H1 (cell line): ENCODE data around the gene ME3. TPM values are rescaled to one million over a fixed set of nuclear protein-coding genes. Genes with fewer than 3 reads are reported as not detected.

Source experiments
- CTCF ChIA-PET: fragments of 300-600 bp; sonication (Branson Sonifier 250); formaldehyde crosslinking; loops from one replicate; lab custom pipeline; 2021; ENCODE audit not compliant: partially characterized antibody; lab: Charles Lee
- POLR2A ChIA-PET: fragments of 300-600 bp; sonication (Branson Sonifier 250); formaldehyde crosslinking; loops from one replicate; lab custom pipeline; 2021; ENCODE audit warnings: inconsistent platforms; ENCODE audit not compliant: partially characterized antibody; lab: Charles Lee
- DNase-seq, 2 experiments: peaks; one replicate each; pipeline versions ENCODE4 v3.0.0 to v3.0.0-alpha.2; 2010 to 2022; ENCODE audit warnings: low spot score in 2 of 2, low read depth in 1 of 2, mixed read lengths in 1 of 2
- FAIRE-seq: peaks from 2 replicates; lab custom pipeline; 2011; peaks lifted over from hg19 to GRCh38; lab: Jason Lieb, UNC
- H2AFZ ChIP-seq: 2 replicates; pipeline ENCODE4 v1.8.1; 2012; ENCODE audit warnings: low read length, inconsistent platforms
- H2AK5ac ChIP-seq: 2 replicates; pipeline ENCODE4 v1.6.1; 2013; ENCODE audit warnings: low read depth, low read length
- H2BK120ac ChIP-seq: replicated peaks from 2 replicates; pipeline ENCODE3; 2013; ENCODE audit warnings: low read depth, low read length, inconsistent platforms
- H2BK12ac ChIP-seq: 2 replicates; pipeline ENCODE4 v1.6.1; 2013; ENCODE audit warnings: low read depth, low read length
- H2BK15ac ChIP-seq: 2 replicates; pipeline ENCODE4 v1.6.1; 2013; ENCODE audit warnings: low read length
- H2BK20ac ChIP-seq: 2 replicates; pipeline ENCODE4 v1.6.1; 2013; ENCODE audit warnings: low read length
- H2BK5ac ChIP-seq: 2 replicates; pipeline ENCODE4 v1.6.1; 2013; ENCODE audit warnings: low read depth, low read length
- H3K14ac ChIP-seq: 2 replicates; pipeline ENCODE4 v1.6.1; 2013; ENCODE audit warnings: inconsistent platforms; ENCODE audit not compliant: insufficient read length
- H3K18ac ChIP-seq: 2 replicates; pipeline ENCODE4 v1.6.1; 2013; ENCODE audit warnings: low read length; ENCODE audit errors: extremely low read depth
- H3K23ac ChIP-seq: 2 replicates; pipeline ENCODE4 v1.6.1; 2013; ENCODE audit warnings: inconsistent platforms; ENCODE audit not compliant: insufficient read length
- H3K23me2 ChIP-seq: 2 replicates; pipeline ENCODE4 v1.6.1; 2013; ENCODE audit warnings: low read depth, low read length
- H3K27ac ChIP-seq: 2 replicates; pipeline ENCODE4 v1.6.1; 2011; ENCODE audit warnings: low read depth, low read length, inconsistent platforms
- H3K27me3 ChIP-seq, 4 experiments: replicated peaks in 1 of 4; 1 replicate in 1 of 4; 2 replicates in 3 of 4; pipeline versions ENCODE4 v1.6.1 to v1.8.1; 2011 to 2013; ENCODE audit warnings: low read length in 3 of 4, mild to moderate bottlenecking in 3 of 4, inconsistent platforms in 2 of 4, mixed read lengths in 2 of 4, moderate library complexity in 1 of 4; ENCODE audit not compliant: control insufficient read depth in 3 of 4, insufficient read depth in 3 of 4; ENCODE audit errors: extremely low read depth in 1 of 4
- H3K36me3 ChIP-seq, 4 experiments: 2 replicates each; pipeline versions ENCODE4 v1.6.1 to v1.8.1; 2011 to 2013; ENCODE audit warnings: mild to moderate bottlenecking in 4 of 4, low read length in 3 of 4, moderate library complexity in 2 of 4, control low read depth in 1 of 4, inconsistent platforms in 1 of 4; ENCODE audit not compliant: insufficient read depth in 4 of 4, control insufficient read depth in 2 of 4
- H3K4ac ChIP-seq: replicated peaks from 2 replicates; pipeline ENCODE3; 2013; ENCODE audit warnings: low read length, low read depth, mixed read lengths, inconsistent platforms; ENCODE audit not compliant: insufficient read length
- H3K4me1 ChIP-seq, 4 experiments: replicated peaks in 1 of 4; 1 replicate in 1 of 4; 2 replicates in 3 of 4; pipeline versions ENCODE4 v1.6.1 to v1.8.1; 2011 to 2013; ENCODE audit warnings: low read length in 3 of 4, inconsistent platforms in 2 of 4, mixed read lengths in 1 of 4; ENCODE audit not compliant: insufficient read depth in 4 of 4, control insufficient read depth in 3 of 4
- H3K4me2 ChIP-seq, 2 experiments: 2 replicates each; pipeline versions ENCODE4 v1.6.1 to v1.8.1; 2011 to 2013; ENCODE audit warnings: low read depth in 2 of 2, low read length in 2 of 2, control low read depth in 1 of 2, inconsistent platforms in 1 of 2, mild to moderate bottlenecking in 1 of 2; ENCODE audit not compliant: insufficient read depth in 1 of 2
- H3K4me3 ChIP-seq, 4 experiments: fragments of 200-600, 300-600 bp in 1 of 4; sonication (generic), shearing (Covaris generic), sonication (Bioruptor Twin) in 1 of 4; 2 replicates each; pipeline versions ENCODE4 v1.5.1 to v1.8.1; 2011 to 2016; ENCODE audit warnings: low read length in 4 of 4, low read depth in 3 of 4, control low read depth in 2 of 4, inconsistent platforms in 2 of 4, mild to moderate bottlenecking in 2 of 4, mixed read lengths in 1 of 4, moderate library complexity in 1 of 4; ENCODE audit not compliant: insufficient read depth in 2 of 4; ENCODE audit errors: extremely low read depth in 1 of 4
- H3K56ac ChIP-seq: replicated peaks from 2 replicates; pipeline ENCODE3; 2013; ENCODE audit warnings: low read depth, mild to moderate bottlenecking, mixed read lengths, low read length, inconsistent platforms; ENCODE audit not compliant: insufficient read length
- H3K79me1 ChIP-seq: 2 replicates; pipeline ENCODE4 v1.6.1; 2013; ENCODE audit warnings: low read depth, low read length, control low read depth
- H3K79me2 ChIP-seq, 2 experiments: 2 replicates each; pipeline versions ENCODE4 v1.6.1 to v1.8.1; 2012 to 2013; ENCODE audit warnings: low read length in 2 of 2, mild to moderate bottlenecking in 2 of 2, inconsistent platforms in 1 of 2; ENCODE audit not compliant: insufficient read depth in 2 of 2, control insufficient read depth in 1 of 2
- H3K9ac ChIP-seq, 4 experiments: replicated peaks in 1 of 4; 1 replicate in 1 of 4; 2 replicates in 3 of 4; pipeline versions ENCODE4 v1.6.1 to v1.8.1; 2011 to 2013; ENCODE audit warnings: low read depth in 3 of 4, low read length in 3 of 4, control low read depth in 2 of 4, mild to moderate bottlenecking in 2 of 4, moderate library complexity in 2 of 4, inconsistent platforms in 1 of 4; ENCODE audit errors: extremely low read depth in 1 of 4
- H3K9me3 ChIP-seq, 2 experiments: 2 replicates each; pipeline versions ENCODE4 v1.6.1 to v1.8.1; 2012 to 2013; ENCODE audit warnings: mild to moderate bottlenecking in 2 of 2, moderate library complexity in 2 of 2, control low read depth in 1 of 2, inconsistent platforms in 1 of 2, low read depth in 1 of 2, low read length in 1 of 2, mixed read lengths in 1 of 2; ENCODE audit not compliant: insufficient read depth in 2 of 2
- H4K20me1 ChIP-seq, 2 experiments: replicated peaks in 1 of 2; 2 replicates each; pipeline versions ENCODE3 to v1.8.1; 2011 to 2013; ENCODE audit warnings: inconsistent platforms in 2 of 2, low read length in 2 of 2, mild to moderate bottlenecking in 1 of 2; ENCODE audit not compliant: insufficient read depth in 2 of 2, control insufficient read depth in 1 of 2
- H4K5ac ChIP-seq: 2 replicates; pipeline ENCODE4 v1.6.1; 2013; ENCODE audit warnings: low read length, low read depth, mixed read lengths, inconsistent platforms; ENCODE audit not compliant: insufficient read length
- H4K8ac ChIP-seq: 2 replicates; pipeline ENCODE4 v1.8.0; 2013; ENCODE audit warnings: mild to moderate bottlenecking, moderate library complexity, low read length, inconsistent platforms; ENCODE audit not compliant: insufficient read depth; ENCODE audit errors: extremely low read depth
- H4K91ac ChIP-seq: replicated peaks from 2 replicates; pipeline ENCODE3; 2013; ENCODE audit warnings: low read length, mixed read lengths, inconsistent platforms; ENCODE audit not compliant: insufficient read length
- ATF2 ChIP-seq: IDR thresholded peaks from 2 replicates; pipeline ENCODE4 v1.6.1; 2012; ENCODE audit warnings: low read length, inconsistent platforms
- CBX5 ChIP-seq: fragments of 300-800, 300-1000 bp; sonication (generic); IDR thresholded peaks from 2 replicates; pipeline ENCODE4 v1.7.1; 2016; ENCODE audit warnings: antibody characterized with exemption, low read length, low read depth
- CBX8 ChIP-seq: fragments of 300-800, 300-1000 bp; sonication (generic); IDR thresholded peaks from 2 replicates; pipeline ENCODE4 v1.7.1; 2016; ENCODE audit warnings: low read depth, low read length, borderline replicate concordance
- CHD2 ChIP-seq: IDR thresholded peaks from 2 replicates; pipeline ENCODE4 v1.6.1; 2012; ENCODE audit warnings: low read length, improper control_type of control experiment
- CREB1 ChIP-seq: IDR thresholded peaks from 2 replicates; pipeline ENCODE4 v1.6.1; 2012; ENCODE audit warnings: inconsistent platforms
- CTBP2 ChIP-seq: IDR thresholded peaks from 2 replicates; pipeline ENCODE4 v1.7.0; 2011; ENCODE audit warnings: borderline replicate concordance, mild to moderate bottlenecking, moderate library complexity, mixed read lengths, low read length; ENCODE audit not compliant: insufficient read depth, insufficient read length
- HDAC2 ChIP-seq, 2 experiments: fragments of 300-600 bp in 1 of 2; sonication (generic) in 1 of 2; IDR thresholded peaks; 2 replicates each; pipeline ENCODE4 v1.6.1; 2011 to 2012; ENCODE audit warnings: low read depth in 2 of 2, low read length in 2 of 2, mild to moderate bottlenecking in 2 of 2, moderate library complexity in 2 of 2, borderline replicate concordance in 1 of 2, inconsistent platforms in 1 of 2
- JUN ChIP-seq: IDR thresholded peaks from 2 replicates; pipeline ENCODE4 v1.6.1; 2011; ENCODE audit warnings: low read depth, mild to moderate bottlenecking, improper control_type of control experiment, low read length
- KDM1A ChIP-seq: fragments of 200-600, 300-600 bp; sonication (generic); IDR thresholded peaks from 2 replicates; pipeline ENCODE4 v1.7.1; 2016; ENCODE audit warnings: mild to moderate bottlenecking, low read length, borderline replicate concordance
- MAX ChIP-seq: IDR thresholded peaks from 2 replicates; pipeline ENCODE4 v1.6.1; 2012; ENCODE audit warnings: inconsistent platforms
- POU5F1 ChIP-seq: IDR thresholded peaks from 2 replicates; pipeline ENCODE4 v1.6.1; 2011; ENCODE audit warnings: low read depth, mild to moderate bottlenecking, low read length, moderate library complexity
- SIRT6 ChIP-seq: IDR thresholded peaks from one replicate; pipeline ENCODE4 v1.7.1; 2012; ENCODE audit warnings: low read length, inconsistent platforms
- SP1 ChIP-seq: IDR thresholded peaks from 2 replicates; pipeline ENCODE4 v1.6.1; 2011; ENCODE audit warnings: low read depth, low read length
- WGBS, 2 experiments: shearing (Covaris generic) in 1 of 2; methylation state at CpG; one replicate each; pipeline versions ENCODE4 v1.1.6 to v1.1.7; 2013 to 2015; ENCODE audit warnings: low lambda C conversion rate in 2 of 2, mixed read lengths in 2 of 2, inconsistent platforms in 1 of 2, low coverage in 1 of 2, missing lambda C conversion rate in 1 of 2; ENCODE audit not compliant: insufficient replicate concordance in 2 of 2, insufficient coverage in 1 of 2, insufficient read length in 1 of 2; ENCODE audit errors: extremely low coverage in 1 of 2, missing lambda C conversion rate in 1 of 2; 5-methylcytosine and 5-hydroxymethylcytosine counted together
- polyA plus RNA-seq, 7 experiments: library from polyadenylated mRNA; depleted of rRNA in 3 of 7; stranded (reverse) in 5 of 7; unstranded in 2 of 7; fragments of >200 nt in 5 of 7; fragments of 200-250 nt in 2 of 7; gene quantifications; 1 replicate in 5 of 7; 2 replicates in 1 of 7; 4 replicates in 1 of 7; pipeline versions ENCODE4 v1.2.1 to v1.2.3, GENCODE V29; 2011 to 2013; ENCODE audit warnings: missing spikeins in 2 of 7, mixed read lengths in 2 of 7
- total RNA-seq: library from RNA; stranded (reverse); fragmentation: NEBNext Ultra II Directional; extraction: Animal tissue kit (Norgen Biotek cat#: 25700); gene quantifications from 2 replicates; pipeline ENCODE4 v1.2.1, GENCODE V29; 2021

Gene ME3
- total and polyA plus RNA-seq, 2 of the 8 experiments (the other 6 are each of a cell fraction or from before 2014, with no cell fraction given): 1.5 to 2.8 TPM

GRCh38 chr11:86502137-86502642, 170.2 kb downstream of the ME3 start:
- WGBS, 2 experiments: 94% methylated on average over 3 of the region's 3 CpGs; no CpG with 5 or more reads in 1 of the 2 experiments
- Histone ChIP-seq H3K4ac (no peak overlapping the region), H3K9ac (no peak overlapping the region), H3K27ac (no peak overlapping the region), H3K4me1 (no peaks in the 10 kb centered on the region), H3K23ac (no peak overlapping the region), H4K20me1 (no peaks in the 10 kb centered on the region), H3K4me2 (no peak overlapping the region), H3K9me3 (no peaks in the 10 kb centered on the region), H2BK15ac (no peak overlapping the region), H2BK5ac (no peak overlapping the region), H4K5ac (no peak overlapping the region), H2BK120ac (no peak overlapping the region), H3K23me2 (no peaks in the 10 kb centered on the region; the same call in 1 of the 2 replicates), H3K18ac (no peak overlapping the region), H4K8ac (no peak overlapping the region), H3K27me3 (no peaks in the 10 kb centered on the region), H2AFZ (no peak overlapping the region), H2AK5ac (no peak overlapping the region), H3K4me3 (no peak overlapping the region), H2BK12ac (no peak overlapping the region), H3K79me2 (no peaks in the 10 kb centered on the region), H3K79me1 (no peaks in the 10 kb centered on the region), H3K56ac (no peak overlapping the region), H3K36me3 (no peaks in the 10 kb centered on the region), H4K91ac (no peak overlapping the region), H3K14ac (no peak overlapping the region), H2BK20ac (no peak overlapping the region)
- CTCF ChIA-PET: no interaction called here
- POLR2A ChIA-PET: no interaction called here
- FAIRE-seq (no peak), DNase-seq (no peak)
- TF ChIP-seq SP1 (no peak), CBX5 (no peak), KDM1A (no peak), CBX8 (no peak), POU5F1 (no peak), ATF2 (no peak), HDAC2 (IDR thresholded peaks at IDR 0.05; ENCODE audit: borderline replicate concordance in 1 of 2, low read depth in 2 of 2, low read length in 2 of 2) (no peak), SIRT6 (no peak), MAX (no peak), CTBP2 (no peak), JUN (no peak), CREB1 (no peak), CHD2 (no peak)
